GM15510 (cell line): ENCODE data around the gene TSPAN14.

Experiments used
- POLR2A ChIP-seq: IDR thresholded peaks from 3 replicates; pipeline ENCODE4 v1.6.1; 2011; ENCODE audit warnings: borderline replicate concordance; ENCODE audit not compliant: insufficient read length; ENCODE audit errors: extremely low read depth

TSPAN14 gene

DNA sequence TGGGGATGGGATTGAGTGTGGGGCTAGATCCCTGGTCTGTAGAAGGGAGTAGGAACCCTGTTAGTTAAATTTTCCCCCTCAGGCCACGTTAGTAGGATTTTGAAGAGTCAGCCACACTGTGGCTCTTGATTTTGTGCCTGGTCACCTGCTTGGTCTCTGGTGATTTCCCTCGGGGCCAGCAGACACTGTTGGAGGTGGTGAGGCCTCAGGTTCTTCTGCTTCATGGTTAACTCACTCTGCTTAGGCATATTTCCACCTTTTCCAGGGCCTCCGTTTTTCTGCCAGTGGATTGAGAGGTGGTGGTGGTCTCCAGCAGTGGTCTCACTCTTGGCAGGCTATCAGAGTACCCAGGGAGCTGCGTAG, 4.1 kb downstream of the TSPAN14 start:
- no peak for TF ChIP-seq POLR2A

GRCh38 chr10:80458638-80459037, 4.5 kb downstream of the TSPAN14 start:
- TF ChIP-seq POLR2A = no peak

- no peak for TF ChIP-seq POLR2A
These were observed 5.1 kb downstream of the TSPAN14 start for GRCh38 chr10:80459047-80459865.

DNA sequence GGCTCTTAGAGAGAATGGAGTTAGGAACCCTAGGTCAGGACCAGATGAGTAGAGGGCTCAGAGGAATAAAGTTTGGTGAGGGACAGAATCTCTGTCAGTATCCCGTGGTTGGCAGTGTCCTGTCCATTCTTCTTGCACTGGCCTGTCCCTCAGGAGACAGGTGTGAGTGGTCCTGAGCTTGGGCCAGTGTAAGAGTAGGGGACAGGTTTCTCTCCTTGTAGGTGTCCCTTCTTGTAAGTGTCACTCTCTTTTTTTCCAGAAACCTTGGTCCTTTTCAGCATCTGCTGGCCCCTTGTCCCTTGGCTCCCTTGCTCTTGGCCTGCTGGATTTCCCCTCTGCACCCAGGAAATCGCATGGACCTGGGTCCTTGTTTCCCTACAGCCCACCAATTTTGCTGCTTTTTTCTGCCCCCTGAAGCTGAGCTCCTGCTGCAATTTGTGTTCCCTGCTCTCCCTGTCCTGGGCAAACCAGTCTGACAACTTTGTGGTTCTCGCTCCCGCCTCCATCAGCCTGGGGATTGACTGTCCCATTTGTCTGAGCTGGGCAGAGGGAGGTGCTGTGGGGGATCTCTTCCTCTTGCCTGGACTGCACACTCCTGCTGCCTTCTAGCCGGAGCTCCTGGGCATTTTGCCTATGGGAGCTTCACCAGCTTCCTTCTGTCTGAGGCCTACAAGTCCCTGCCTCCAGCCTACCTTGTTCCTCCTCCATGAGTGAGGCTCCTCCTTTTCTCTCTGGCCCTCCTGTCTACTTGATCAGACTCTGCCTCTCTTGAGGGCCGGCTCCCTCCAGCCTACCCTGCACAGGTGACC, 6.5 kb downstream of the TSPAN14 start:
- TF ChIP-seq POLR2A = no peak

- TF ChIP-seq POLR2A = no peak
These were observed 7.4 kb downstream of the TSPAN14 start for GRCh38 chr10:80461208-80462183.

DNA sequence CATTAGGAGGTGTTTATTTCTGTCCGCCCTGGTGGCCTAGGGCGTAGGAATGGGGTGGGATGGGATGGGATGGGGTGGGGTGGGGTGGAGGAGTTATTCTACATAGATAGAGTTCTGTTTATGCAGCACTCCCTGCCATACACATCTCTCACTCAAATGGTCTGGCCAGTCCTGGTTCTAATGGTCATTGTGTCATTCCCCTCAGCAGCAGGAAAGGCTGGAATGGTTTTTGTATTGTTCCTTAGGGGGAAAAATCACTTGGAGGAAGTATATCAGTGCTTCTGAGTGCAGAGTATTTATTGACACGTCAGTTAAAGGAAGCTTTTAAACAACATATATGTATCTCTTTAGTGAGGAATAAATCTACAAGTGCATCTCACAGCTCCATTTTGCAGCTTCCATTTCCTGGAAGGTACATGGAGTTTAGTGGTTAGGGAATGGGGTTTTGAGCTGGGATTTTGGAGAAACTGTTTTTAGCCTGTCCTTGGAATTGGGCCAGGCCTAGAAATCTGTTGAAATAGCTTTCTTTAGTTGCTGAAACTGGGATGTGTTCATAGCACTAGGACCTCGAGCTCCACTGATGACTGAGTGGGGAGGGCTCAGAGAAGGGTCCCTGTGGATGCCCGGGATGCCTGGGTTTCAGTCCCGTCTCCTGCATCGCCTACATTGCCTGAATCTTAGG, 8.3 kb downstream of the TSPAN14 start:
- TF ChIP-seq POLR2A = no peak

- no peak for TF ChIP-seq POLR2A
These were observed 9.1 kb downstream of the TSPAN14 start for GRCh38 chr10:80462981-80463741.

DNA sequence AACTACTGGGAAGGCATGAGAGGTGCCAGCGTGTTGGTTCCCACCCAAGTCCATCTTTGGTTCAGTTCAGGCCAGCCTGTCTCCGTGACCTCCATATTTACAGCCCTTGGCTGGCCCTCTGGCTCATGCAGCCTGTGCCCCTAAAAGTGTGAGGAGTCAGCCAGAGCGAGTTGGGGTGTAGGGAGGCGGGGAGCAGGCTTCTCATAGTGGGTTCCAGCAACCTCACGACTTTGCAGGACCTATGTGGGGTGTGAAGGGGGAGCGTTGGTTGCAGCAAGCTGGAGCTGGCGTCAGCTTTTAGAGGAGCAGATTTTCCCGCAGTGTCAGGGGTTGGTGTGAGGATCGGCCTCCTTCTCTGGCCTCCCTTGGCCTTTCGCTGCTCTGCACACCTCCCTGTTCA, 9.8 kb downstream of the TSPAN14 start:
- no peak for TF ChIP-seq POLR2A

DNA sequence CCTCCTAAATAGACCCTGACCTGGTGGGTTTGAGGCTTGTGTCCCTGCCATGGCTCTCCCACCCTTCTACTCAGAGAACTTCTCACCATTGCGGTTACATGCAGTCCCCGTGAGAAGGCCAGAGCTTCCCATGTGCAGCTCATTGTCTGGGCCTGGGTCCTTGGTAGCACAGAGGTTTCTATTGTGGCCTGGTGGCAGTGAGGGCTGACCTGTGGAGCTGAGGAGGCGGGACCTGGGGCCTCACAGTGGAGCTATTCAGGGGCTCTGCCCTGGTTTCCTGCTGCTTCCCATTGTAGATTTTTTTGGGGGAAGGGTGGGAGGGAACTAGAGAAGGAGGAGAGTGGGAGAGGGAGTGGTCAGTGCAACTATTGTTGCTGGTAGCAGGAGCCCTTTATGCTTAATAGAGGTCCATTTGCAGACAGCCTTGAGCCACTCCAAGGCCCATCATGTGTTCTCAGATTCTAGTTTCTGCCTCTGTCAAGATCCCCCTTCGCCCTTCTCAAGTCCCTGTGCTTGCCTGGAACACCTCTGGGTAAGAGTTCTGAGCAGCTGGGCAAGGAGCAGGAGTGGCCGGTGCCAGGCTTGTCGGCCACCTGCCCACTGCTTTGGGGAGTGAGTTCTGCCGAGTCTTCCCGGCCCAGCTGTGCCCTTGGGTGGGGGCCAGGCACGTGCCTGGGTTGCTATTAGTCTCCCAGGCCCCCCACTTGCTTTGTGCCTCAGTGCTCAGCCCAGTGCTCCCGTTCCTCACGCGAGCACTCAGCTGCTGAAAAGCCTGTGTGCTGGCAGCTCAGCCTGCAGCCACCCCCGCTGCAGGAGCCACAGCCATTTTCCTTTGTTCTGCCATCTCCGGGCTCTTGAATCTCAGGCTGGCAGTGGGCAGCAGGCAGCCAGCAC, 10.7 kb downstream of the TSPAN14 start:
- TF ChIP-seq POLR2A = no peak

DNA sequence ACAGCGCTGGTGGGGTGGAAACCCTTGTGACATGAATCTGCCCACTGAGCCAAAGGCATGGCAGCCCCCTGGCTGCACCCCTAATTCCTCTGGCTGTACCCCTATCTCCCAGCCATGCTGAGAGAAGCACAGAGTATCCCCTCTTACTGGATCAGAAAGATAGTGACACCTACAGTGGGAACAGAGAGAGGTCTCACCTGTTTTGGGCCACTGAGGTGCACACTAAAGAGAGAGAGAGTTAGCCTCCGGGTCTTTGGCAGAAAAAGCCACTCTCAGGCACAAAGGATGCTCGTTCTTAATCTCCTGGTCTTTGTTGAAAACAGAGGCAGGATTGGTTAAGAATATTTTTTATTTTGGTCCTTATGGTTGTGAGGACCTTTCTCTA, 11.3 kb downstream of the TSPAN14 start:
- no peak for TF ChIP-seq POLR2A

DNA sequence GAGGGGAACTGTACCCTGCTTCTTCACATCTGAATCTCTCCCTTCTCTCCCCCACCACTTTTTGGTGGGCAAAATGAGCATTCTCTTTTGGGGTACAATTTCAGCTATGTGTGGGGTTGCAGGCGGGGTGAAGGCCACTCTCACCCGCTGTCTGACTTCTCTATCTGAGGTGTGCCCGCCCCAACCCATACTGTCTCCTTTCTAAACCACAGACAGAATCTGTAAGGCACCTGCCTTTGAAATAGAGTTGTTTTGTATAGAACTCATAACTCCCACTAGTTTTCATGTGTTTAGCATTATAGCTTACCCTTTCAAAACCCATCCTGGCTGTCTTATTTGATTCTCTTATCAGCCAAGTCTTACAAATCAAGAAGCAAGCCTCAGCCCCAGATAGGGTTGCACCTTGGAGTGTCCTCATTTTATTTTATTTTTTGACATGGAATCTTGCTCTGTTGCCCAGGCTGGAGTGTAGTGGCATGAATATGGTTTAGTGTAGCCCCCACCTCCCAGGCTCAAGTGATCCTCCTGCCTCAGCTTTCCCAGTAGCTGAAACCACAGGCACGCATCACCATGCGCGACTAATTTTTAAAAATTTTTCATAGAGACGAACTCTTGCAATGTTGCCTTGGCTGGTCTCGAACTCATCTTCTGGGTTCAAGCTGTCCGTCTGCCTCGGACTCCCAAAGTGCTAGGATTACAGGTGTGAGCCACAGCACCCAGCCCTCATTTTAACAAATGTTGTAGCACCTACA, 11.9 kb downstream of the TSPAN14 start:
- no peak for TF ChIP-seq POLR2A
